ENCODE data around the gene ZFP1. TPM values are rescaled to one million over a fixed set of nuclear protein-coding genes. Genes with fewer than 3 reads are reported as not detected.
A peak's percentile ranks its signal among the peaks of the same experiment; 100 is the strongest.

The ZFP1 gene
- total RNA-seq, 1 donor from 2014 or later = 17.0 TPM

- H3K9me3 Mint-ChIP-seq (ENCODE audit: unreplicated experiment) = no peaks in the 10 kb centered on the region
- no peak for DNase-seq (ENCODE audit: extremely low spot score, unreplicated experiment)
- H3K4me1 Mint-ChIP-seq (ENCODE audit: unreplicated experiment) = peaks cover 39% of the 10 kb centered on the region
- TF ChIP-seq CTCF (IDR thresholded peaks at IDR 0.05) = no peak
- H3K27me3 Mint-ChIP-seq (ENCODE audit: unreplicated experiment) = no peaks in the 10 kb centered on the region
- H3K27ac Mint-ChIP-seq (ENCODE audit: unreplicated experiment) = no peak overlapping the region
- no peaks in the 10 kb centered on the region for H3K36me3 Mint-ChIP-seq (ENCODE audit: unreplicated experiment)
- no peak overlapping the region for H3K4me3 Mint-ChIP-seq (ENCODE audit: unreplicated experiment)
Observed at GRCh38 chr16:75113541-75114121, 34.7 kb upstream of the ZFP1 start.

GRCh38 chr16:75114179-75114945 lies 34.0 kb upstream of the ZFP1 start:
- Mint-ChIP-seq H3K36me3 (ENCODE audit: unreplicated experiment) (no peaks in the 10 kb centered on the region), H3K4me1 (ENCODE audit: unreplicated experiment) (peaks cover 31% of the 10 kb centered on the region), H3K9me3 (ENCODE audit: unreplicated experiment) (no peaks in the 10 kb centered on the region), H3K27ac (ENCODE audit: unreplicated experiment) (no peak overlapping the region), H3K4me3 (ENCODE audit: unreplicated experiment) (no peak overlapping the region), H3K27me3 (ENCODE audit: unreplicated experiment) (no peaks in the 10 kb centered on the region)
- TF ChIP-seq CTCF (IDR thresholded peaks at IDR 0.05) = no peak
- no peak for DNase-seq (ENCODE audit: extremely low spot score, unreplicated experiment)

- peaks cover 23% of the 10 kb centered on the region for H3K4me1 Mint-ChIP-seq (ENCODE audit: unreplicated experiment)
- TF ChIP-seq CTCF (IDR thresholded peaks at IDR 0.05) = no peak
- no peak for DNase-seq (ENCODE audit: extremely low spot score, unreplicated experiment)
- no peaks in the 10 kb centered on the region for H3K9me3 Mint-ChIP-seq (ENCODE audit: unreplicated experiment)
- no peak overlapping the region for H3K27ac Mint-ChIP-seq (ENCODE audit: unreplicated experiment)
- H3K27me3 Mint-ChIP-seq (ENCODE audit: unreplicated experiment) = no peaks in the 10 kb centered on the region
- H3K36me3 Mint-ChIP-seq (ENCODE audit: unreplicated experiment) = no peaks in the 10 kb centered on the region
- H3K4me3 Mint-ChIP-seq (ENCODE audit: unreplicated experiment) = no peak overlapping the region
Observed at GRCh38 chr16:75114946-75115825, 33.1 kb upstream of the ZFP1 start.

- Mint-ChIP-seq H3K9me3 (ENCODE audit: unreplicated experiment) (peaks cover under 1% of the 10 kb centered on the region), H3K27me3 (ENCODE audit: unreplicated experiment) (no peaks in the 10 kb centered on the region), H3K27ac (ENCODE audit: unreplicated experiment) (no peak within 1 kb of the TSS), H3K4me3 (ENCODE audit: unreplicated experiment) (peak within 1 kb of the TSS; percentile 75), H3K36me3 (ENCODE audit: unreplicated experiment) (no peaks in the 10 kb centered on the region), H3K4me1 (ENCODE audit: unreplicated experiment) (peaks cover 12% of the 10 kb centered on the region)
- TF ChIP-seq CTCF (IDR thresholded peaks at IDR 0.05) = no peak
- DNase-seq (ENCODE audit: extremely low spot score, unreplicated experiment) = no peak
Observed at GRCh38 chr16:75116081-75116910, 32.0 kb upstream of the ZFP1 start, which contains the start of gene LDHD. LDHD (minus strand) TSS chr16:75116780; CDS start chr16:75116720, 60 bp downstream.
